GM23248 (cell line): ENCODE data around the gene SND1. TPM values are rescaled to one million over a fixed set of nuclear protein-coding genes. Genes with fewer than 3 reads are reported as not detected.

ENCODE experiments used
- DNase-seq: peaks from one replicate; pipeline ENCODE4 v3.0.0-alpha.2; 2015
- H2AFZ ChIP-seq: fragments of 200-600 bp; sonication (generic); 2 replicates; pipeline ENCODE4 v1.6.1; 2016; ENCODE audit warnings: antibody characterized with exemption
- H3F3A ChIP-seq: fragments of 200-600 bp; sonication (generic); 2 replicates; pipeline ENCODE4 v1.6.1; 2016; ENCODE audit warnings: mild to moderate bottlenecking, antibody characterized with exemption, mixed run types; ENCODE audit not compliant: insufficient read depth
- H3K27ac ChIP-seq: fragments of 200-600 bp; sonication (generic); 2 replicates; pipeline ENCODE4 v1.5.1; 2016; ENCODE audit warnings: mild to moderate bottlenecking
- H3K27me3 ChIP-seq: fragments of 200-600 bp; sonication (generic); replicated peaks from 2 replicates; pipeline ENCODE4 v1.6.1; 2016; ENCODE audit warnings: mild to moderate bottlenecking; ENCODE audit not compliant: insufficient read depth
- H3K36me3 ChIP-seq: fragments of 200-600 bp; sonication (generic); 2 replicates; pipeline ENCODE4 v1.6.1; 2016; ENCODE audit warnings: low read depth, mild to moderate bottlenecking
- H3K4me1 ChIP-seq: fragments of 200-600 bp; sonication (generic); 2 replicates; pipeline ENCODE4 v1.6.1; 2016; ENCODE audit warnings: mild to moderate bottlenecking; ENCODE audit not compliant: insufficient read depth
- H3K4me2 ChIP-seq: fragments of 200-600 bp; sonication (generic); one replicate; pipeline ENCODE4 v1.6.1; 2016; ENCODE audit warnings: mild to moderate bottlenecking; ENCODE audit not compliant: unreplicated experiment
- H3K4me3 ChIP-seq: fragments of 200-600 bp; sonication (generic); 2 replicates; pipeline ENCODE4 v1.5.1; 2016; ENCODE audit warnings: mild to moderate bottlenecking
- H3K79me2 ChIP-seq: fragments of 200-600 bp; sonication (generic); 2 replicates; pipeline ENCODE4 v1.6.1; 2016; ENCODE audit warnings: mild to moderate bottlenecking; ENCODE audit not compliant: insufficient read depth
- H3K9ac ChIP-seq: fragments of 200-600 bp; sonication (generic); 2 replicates; pipeline ENCODE4 v1.6.1; 2016; ENCODE audit warnings: mild to moderate bottlenecking
- H3K9me2 ChIP-seq: fragments of 200-600 bp; sonication (generic); 2 replicates; pipeline ENCODE4 v1.6.1; 2016; ENCODE audit warnings: mixed run types, mild to moderate bottlenecking, moderate library complexity; ENCODE audit not compliant: insufficient read depth
- H3K9me3 ChIP-seq: fragments of 200-600 bp; sonication (generic); one replicate; pipeline ENCODE4 v1.6.1; 2017; ENCODE audit warnings: low read depth
- H4K20me1 ChIP-seq: fragments of 200-600 bp; sonication (generic); 2 replicates; pipeline ENCODE4 v1.6.0; 2016; ENCODE audit not compliant: insufficient read depth
- EZH2 ChIP-seq: fragments of 200-600 bp; sonication (generic); IDR thresholded peaks from 2 replicates; pipeline ENCODE4 v1.6.1; 2018; ENCODE audit warnings: antibody characterized with exemption, mild to moderate bottlenecking; ENCODE audit not compliant: insufficient read depth, poor library complexity, severe bottlenecking
- EZH2phosphoT487 ChIP-seq: fragments of 200-600 bp; sonication (generic); IDR thresholded peaks from 2 replicates; pipeline ENCODE4 v1.6.1; 2018; ENCODE audit warnings: antibody characterized with exemption, moderate library complexity, mild to moderate bottlenecking, low read depth; ENCODE audit not compliant: insufficient read depth
- WGBS, 2 experiments: methylation state at CpG; one replicate each; pipeline ENCODE4 v1.1.6; 2015 to 2017; ENCODE audit warnings: low lambda C conversion rate in 2 of 2, low coverage in 1 of 2; ENCODE audit errors: missing lambda C conversion rate in 2 of 2; 5-methylcytosine and 5-hydroxymethylcytosine counted together
- in situ Hi-C: fragments of 300-500 bp; cut with MboI; formaldehyde crosslinking; loops from 2 replicates; pipeline ENCODE4 v1.15.0; 2020
- polyA plus RNA-seq: library from polyadenylated mRNA; unstranded; fragments of >200 nt; fragmentation: Nextera tagmentation; extraction: Ambion mirVana; gene quantifications from 2 replicates; pipeline ENCODE4 v1.2.1, GENCODE V29; 2016
- total RNA-seq: library from RNA; depleted of rRNA; stranded (reverse); fragments of >200 nt; shearing (Covaris generic); gene quantifications from 2 replicates; pipeline ENCODE4 v1.2.3, GENCODE V29; 2014

Gene SND1
- total and polyA plus RNA-seq, 2 experiments from 2014 or later = 128 to 184 TPM

- Histone ChIP-seq H3K4me3 (no peak overlapping the region), H3K36me3 (0 out of 2 replicates have a peak, but pooled peaks cover 5% of the 10 kb centered on the region), H3K9ac (no peak overlapping the region), H2AFZ (no peak overlapping the region), H3F3A (no peaks in the 10 kb centered on the region), H3K79me2 (peaks cover 29% of the 10 kb centered on the region), H3K27ac (no peak overlapping the region), H4K20me1 (no peaks in the 10 kb centered on the region), H3K4me1 (no peaks in the 10 kb centered on the region), H3K27me3 (no peaks in the 10 kb centered on the region), H3K4me2 (no peak overlapping the region), H3K9me3 (no peaks in the 10 kb centered on the region), H3K9me2 (no peaks in the 10 kb centered on the region)
- 92 to 98% methylated on average over 3 of the region's 3 CpGs for WGBS, 2 experiments
- in situ Hi-C loops = no loop called here
- no peak for DNase-seq
- TF ChIP-seq EZH2 = no peak
- TF ChIP-seq EZH2phosphoT487 = no peak
Observed at GRCh38 chr7:128007303-128007680, 355.3 kb downstream of the SND1 start.

GRCh38 chr7:128008141-128008540, 356.1 kb downstream of the SND1 start:
- no peak overlapping the region for H3K4me2 ChIP-seq
- TF ChIP-seq EZH2phosphoT487 = no peak
- no peak for TF ChIP-seq EZH2
- no peak overlapping the region for H3K4me3 ChIP-seq
- no peak for DNase-seq
- H3K4me1 ChIP-seq = no peaks in the 10 kb centered on the region
- 86 to 94% methylated on average over 5 of the region's 5 CpGs for WGBS, 2 experiments
- no peak overlapping the region for H2AFZ ChIP-seq
- H4K20me1 ChIP-seq = no peaks in the 10 kb centered on the region
- H3K9ac ChIP-seq = no peak overlapping the region
- in situ Hi-C loops = no loop called here
- H3K9me3 ChIP-seq = no peaks in the 10 kb centered on the region
- no peak overlapping the region for H3K27ac ChIP-seq
- no peaks in the 10 kb centered on the region for H3K9me2 ChIP-seq
- H3K27me3 ChIP-seq = no peaks in the 10 kb centered on the region
- H3K79me2 ChIP-seq = peaks cover 24% of the 10 kb centered on the region
- 0 out of 2 replicates have a peak, but pooled peaks cover 5% of the 10 kb centered on the region for H3K36me3 ChIP-seq
- no peaks in the 10 kb centered on the region for H3F3A ChIP-seq

- no peak overlapping the region for H3K27ac ChIP-seq
- in situ Hi-C loops = no loop called here
- H3K9me2 ChIP-seq = no peaks in the 10 kb centered on the region
- WGBS, 2 experiments = 98 to 99% methylated on average over 2 of the region's 2 CpGs
- no peaks in the 10 kb centered on the region for H3K4me1 ChIP-seq
- no peak overlapping the region for H2AFZ ChIP-seq
- TF ChIP-seq EZH2 (no peak), EZH2phosphoT487 (no peak)
- H3K4me3 ChIP-seq = no peak overlapping the region
- no peaks in the 10 kb centered on the region for H3F3A ChIP-seq
- no peak for DNase-seq
- no peaks in the 10 kb centered on the region for H4K20me1 ChIP-seq
- H3K27me3 ChIP-seq = no peaks in the 10 kb centered on the region
- no peak overlapping the region for H3K9ac ChIP-seq
- peaks cover 25% of the 10 kb centered on the region for H3K79me2 ChIP-seq
- no peak overlapping the region for H3K4me2 ChIP-seq
- H3K9me3 ChIP-seq = no peaks in the 10 kb centered on the region
- 0 out of 2 replicates have a peak, but pooled peaks cover 5% of the 10 kb centered on the region for H3K36me3 ChIP-seq
Observed at GRCh38 chr7:128008744-128009143, 356.8 kb downstream of the SND1 start.

GRCh38 chr7:128010391-128011127, 358.6 kb downstream of the SND1 start:
- H3K9ac ChIP-seq = no peak overlapping the region
- H3K36me3 ChIP-seq = 0 out of 2 replicates have a peak, but pooled peaks cover 5% of the 10 kb centered on the region
- no peaks in the 10 kb centered on the region for H4K20me1 ChIP-seq
- H3F3A ChIP-seq = no peaks in the 10 kb centered on the region
- H3K4me3 ChIP-seq = no peak overlapping the region
- H3K27me3 ChIP-seq = no peaks in the 10 kb centered on the region
- TF ChIP-seq EZH2phosphoT487 = no peak
- TF ChIP-seq EZH2 = no peak
- 84 to 86% methylated on average over 7 of the region's 7 CpGs for WGBS, 2 experiments
- H3K9me2 ChIP-seq = no peaks in the 10 kb centered on the region
- no peaks in the 10 kb centered on the region for H3K9me3 ChIP-seq
- H3K4me1 ChIP-seq = no peaks in the 10 kb centered on the region
- peak; percentile 15 for DNase-seq
- no peak overlapping the region for H3K27ac ChIP-seq
- in situ Hi-C loops = no loop called here
- no peak overlapping the region for H3K4me2 ChIP-seq
- H2AFZ ChIP-seq = no peak overlapping the region
- H3K79me2 ChIP-seq = peaks cover 25% of the 10 kb centered on the region
